ENCODE data around the gene CTTNBP2.

Gene CTTNBP2

DNA sequence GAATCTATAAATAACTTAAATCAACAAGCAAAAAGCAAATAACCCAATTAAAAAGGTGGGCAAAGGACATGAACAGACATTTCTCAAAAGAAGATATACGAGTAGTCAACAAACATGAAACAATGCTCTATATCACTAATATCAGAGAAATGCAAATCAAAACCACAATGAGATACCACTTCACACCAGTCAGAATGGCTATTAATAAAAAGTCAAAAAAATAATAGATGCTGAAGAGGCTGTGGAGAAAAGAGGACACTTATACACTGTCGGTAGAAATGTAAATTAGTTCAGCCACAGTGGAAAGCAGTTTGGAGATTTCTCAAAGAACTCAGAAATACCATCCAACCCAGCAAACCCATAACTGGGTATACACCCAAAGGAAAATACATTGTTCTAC, 70.6 kb downstream of the CTTNBP2 start:
- no peak for DNase-seq
- TF ChIP-seq GATA1 (IDR thresholded peaks at IDR 0.05; ENCODE audit: low read depth, low read length) (no peak), POLR2A (IDR thresholded peaks at IDR 0.05; ENCODE audit: low read length) (no peak)

DNA sequence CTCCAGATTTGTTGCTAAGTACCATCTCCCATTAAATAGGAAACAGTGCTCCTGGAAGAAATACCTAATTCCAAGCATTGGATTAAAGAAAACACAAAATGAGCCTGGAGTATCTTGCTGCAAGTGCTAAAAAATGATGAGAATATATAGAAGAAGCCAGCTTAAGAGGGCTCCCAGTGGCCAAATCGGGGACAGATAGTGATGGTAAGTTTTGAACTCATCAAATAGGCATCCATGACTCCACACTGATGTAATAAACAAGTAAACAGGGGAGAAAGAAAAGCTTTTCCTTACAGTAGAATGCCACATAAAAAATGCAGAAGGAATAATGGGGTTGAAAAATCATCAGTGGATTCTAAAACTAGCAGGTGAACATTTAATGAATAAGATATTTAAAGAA, 72.4 kb downstream of the CTTNBP2 start:
- no peak for DNase-seq
- no peak for TF ChIP-seq GATA1 (IDR thresholded peaks at IDR 0.05; ENCODE audit: low read depth, low read length)
- TF ChIP-seq POLR2A (IDR thresholded peaks at IDR 0.05; ENCODE audit: low read length) = no peak

DNA sequence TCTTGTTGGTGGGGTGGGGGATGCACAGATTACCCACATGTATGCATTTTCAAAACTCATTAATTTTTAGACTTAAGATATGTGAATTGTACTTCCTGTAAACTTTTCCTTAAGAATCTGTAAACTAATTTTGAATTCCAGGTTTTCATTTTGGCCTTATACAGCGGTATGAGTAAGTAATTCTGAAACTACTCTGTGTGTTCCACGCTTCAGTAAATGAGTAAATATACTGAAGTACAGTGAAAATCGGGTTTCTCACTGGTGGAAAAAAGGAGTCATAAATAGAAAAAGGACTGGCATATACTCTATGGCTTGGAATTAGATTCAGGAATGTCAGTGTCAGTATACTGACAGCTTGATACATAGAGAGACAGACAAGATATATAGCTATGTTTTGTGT, 72.8 kb downstream of the CTTNBP2 start:
- no peak for DNase-seq
- TF ChIP-seq GATA1 (IDR thresholded peaks at IDR 0.05; ENCODE audit: low read depth, low read length) = no peak
- no peak for TF ChIP-seq POLR2A (IDR thresholded peaks at IDR 0.05; ENCODE audit: low read length)

DNA sequence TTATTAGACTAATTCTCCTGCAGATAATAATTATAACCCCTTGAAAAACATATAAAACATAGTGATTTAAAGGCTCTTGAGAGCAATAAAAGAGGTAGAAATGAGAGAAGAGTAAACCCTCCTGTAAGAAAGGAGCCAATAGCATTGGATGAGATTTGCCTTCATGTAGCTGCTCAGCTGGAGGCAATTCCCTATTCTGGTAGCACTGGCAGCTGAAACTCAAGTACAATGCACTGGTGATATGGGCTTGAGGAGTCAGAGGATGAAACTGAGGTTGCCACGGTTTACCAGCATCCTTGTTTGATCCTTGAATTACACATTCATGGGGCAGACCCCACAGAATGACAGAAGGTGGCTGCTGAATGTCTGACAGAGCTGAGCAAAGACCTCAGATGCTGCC, 76.4 kb downstream of the CTTNBP2 start:
- TF ChIP-seq GATA1 (IDR thresholded peaks at IDR 0.05; ENCODE audit: low read depth, low read length) = no peak
- TF ChIP-seq POLR2A (IDR thresholded peaks at IDR 0.05; ENCODE audit: low read length) = no peak
- no peak for DNase-seq

DNA sequence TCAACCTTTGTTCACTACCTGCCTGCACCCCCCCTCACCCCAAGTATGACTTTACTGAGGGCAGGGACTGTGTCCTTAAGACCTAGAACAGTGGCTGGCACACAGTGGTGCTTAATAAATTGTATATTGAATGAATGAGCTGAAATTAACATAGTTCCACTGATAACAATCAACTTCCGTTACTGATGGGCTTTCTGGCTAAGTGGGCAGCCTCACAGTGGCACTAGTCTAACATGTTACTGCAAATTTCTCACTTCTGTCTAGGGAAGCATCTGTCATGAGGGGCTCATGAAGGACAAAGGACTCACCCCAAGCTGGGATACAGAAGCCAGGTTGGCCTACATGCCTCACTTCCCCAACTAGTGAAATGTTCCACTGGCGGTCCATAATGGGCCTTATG, 79.3 kb downstream of the CTTNBP2 start:
- TF ChIP-seq GATA1 (IDR thresholded peaks at IDR 0.05; ENCODE audit: low read depth, low read length) (no peak), POLR2A (IDR thresholded peaks at IDR 0.05; ENCODE audit: low read length) (no peak)

DNA sequence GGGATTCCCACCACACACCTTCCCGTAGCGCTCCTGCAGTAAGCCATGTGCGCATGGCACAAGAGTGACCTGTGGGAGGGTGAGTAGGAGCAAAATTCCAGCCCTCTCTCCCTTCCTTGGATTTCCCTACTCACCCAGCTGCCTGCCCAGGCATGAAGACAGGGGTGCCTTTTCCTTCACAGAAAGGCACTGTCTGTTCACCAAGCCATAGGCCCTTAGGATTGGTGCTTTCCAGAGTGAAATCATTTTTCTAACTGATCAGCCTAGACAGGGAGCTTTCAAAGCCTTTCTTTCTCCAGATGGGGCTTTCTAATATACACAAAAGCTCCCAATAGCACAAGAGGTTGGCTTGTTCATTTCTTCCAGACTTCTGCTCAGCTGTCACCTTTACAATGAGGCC, 79.7 kb downstream of the CTTNBP2 start:
- no peak for DNase-seq

More for the DNA sequence above, 79.3 kb downstream of the CTTNBP2 start:
- no peak for DNase-seq

DNA sequence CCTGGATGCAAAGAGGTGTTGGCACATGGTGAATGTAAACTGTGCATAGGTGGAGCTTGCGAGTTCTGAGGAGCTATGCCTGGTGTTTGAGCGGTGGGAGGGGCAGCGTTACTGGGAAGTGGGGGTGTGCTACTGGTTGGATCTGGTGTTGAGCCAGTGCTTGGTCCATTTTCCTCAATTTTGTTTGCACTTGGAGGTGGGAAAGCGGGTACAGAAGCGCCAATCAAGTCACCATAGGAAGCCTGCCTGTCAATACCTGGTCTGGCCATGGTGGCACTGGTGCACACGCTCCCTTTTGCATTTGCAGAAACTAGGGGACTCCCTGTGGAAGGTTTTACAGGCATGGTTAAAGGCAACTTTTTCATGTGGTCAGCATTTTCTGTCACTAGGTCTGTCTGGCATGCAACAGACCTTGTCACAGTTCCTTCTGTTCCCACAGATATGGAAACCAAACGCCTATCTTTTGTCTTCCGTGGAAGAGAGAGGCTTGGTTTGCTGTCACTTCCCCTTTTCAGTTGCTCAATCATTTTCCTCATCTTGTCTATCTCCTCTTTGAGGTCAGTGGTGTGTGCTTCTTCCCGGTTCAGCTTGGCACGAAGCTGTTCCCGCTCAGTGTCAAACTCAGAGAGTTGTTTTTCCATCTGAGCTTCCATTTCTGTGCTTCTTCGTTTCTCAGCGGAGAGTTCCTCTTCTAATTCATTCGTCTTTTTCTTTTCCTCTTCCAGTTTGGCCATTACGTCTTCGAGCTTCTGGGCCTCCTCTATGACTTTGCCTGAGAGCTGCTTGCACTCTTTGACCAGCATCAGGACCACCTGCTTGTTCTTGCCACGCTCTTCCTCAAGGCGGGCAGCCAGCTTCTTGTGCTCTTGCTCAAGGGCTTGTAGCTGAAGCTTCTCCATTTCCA, 81.1 kb downstream of the CTTNBP2 start:
- DNase-seq = peak; percentile 43 to 81
- TF ChIP-seq POLR2A (IDR thresholded peaks at IDR 0.05; ENCODE audit: low read length) (peak; percentile 29), GATA1 (IDR thresholded peaks at IDR 0.05; ENCODE audit: low read depth, low read length) (no peak)

More for the DNA sequence above, 79.7 kb downstream of the CTTNBP2 start:
- no peak for TF ChIP-seq GATA1 (IDR thresholded peaks at IDR 0.05; ENCODE audit: low read depth, low read length)
- no peak for TF ChIP-seq POLR2A (IDR thresholded peaks at IDR 0.05; ENCODE audit: low read length)

DNA sequence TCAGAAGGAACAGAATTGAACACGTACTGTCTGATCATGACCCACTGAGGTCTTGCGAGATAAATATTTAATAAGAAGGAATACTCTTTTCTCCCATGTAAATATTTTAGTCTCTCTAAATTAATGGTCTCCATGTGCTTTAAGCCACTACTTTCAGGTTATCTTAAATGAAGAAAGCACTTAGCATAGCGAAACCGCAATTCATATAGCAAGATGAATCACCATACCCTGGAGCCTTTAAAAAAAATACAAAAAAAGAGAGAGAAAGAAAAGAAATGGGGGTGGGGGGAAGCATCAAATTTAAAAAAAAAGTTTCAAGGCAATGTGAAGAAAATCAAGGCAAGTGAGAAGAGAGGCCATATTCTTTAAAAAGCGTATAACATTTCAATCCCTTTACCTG, 82.5 kb downstream of the CTTNBP2 start:
- no peak for TF ChIP-seq POLR2A (IDR thresholded peaks at IDR 0.05; ENCODE audit: low read length)
- no peak for TF ChIP-seq GATA1 (IDR thresholded peaks at IDR 0.05; ENCODE audit: low read depth, low read length)
- DNase-seq = no peak

DNA sequence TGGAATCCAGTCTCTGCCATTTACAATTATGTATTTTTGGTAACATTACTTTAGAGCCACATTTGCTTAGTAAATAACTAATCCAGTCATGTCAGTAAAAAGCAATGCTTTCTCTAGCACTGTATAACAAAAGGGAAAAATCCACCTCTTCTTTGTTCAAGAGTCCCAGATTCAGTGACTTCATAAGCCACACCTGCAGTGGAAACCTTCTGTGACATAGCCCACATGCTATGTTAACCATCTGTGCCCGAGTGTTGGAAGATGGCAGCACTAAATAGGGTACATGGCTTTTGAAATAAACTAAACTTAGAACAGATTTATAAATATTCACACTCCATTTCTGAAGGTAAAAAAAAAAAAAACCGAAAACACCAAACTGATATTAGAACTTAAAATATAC, 83.0 kb downstream of the CTTNBP2 start:
- no peak for DNase-seq
- TF ChIP-seq POLR2A (IDR thresholded peaks at IDR 0.05; ENCODE audit: low read length) = no peak
- TF ChIP-seq GATA1 (IDR thresholded peaks at IDR 0.05; ENCODE audit: low read depth, low read length) = no peak

DNA sequence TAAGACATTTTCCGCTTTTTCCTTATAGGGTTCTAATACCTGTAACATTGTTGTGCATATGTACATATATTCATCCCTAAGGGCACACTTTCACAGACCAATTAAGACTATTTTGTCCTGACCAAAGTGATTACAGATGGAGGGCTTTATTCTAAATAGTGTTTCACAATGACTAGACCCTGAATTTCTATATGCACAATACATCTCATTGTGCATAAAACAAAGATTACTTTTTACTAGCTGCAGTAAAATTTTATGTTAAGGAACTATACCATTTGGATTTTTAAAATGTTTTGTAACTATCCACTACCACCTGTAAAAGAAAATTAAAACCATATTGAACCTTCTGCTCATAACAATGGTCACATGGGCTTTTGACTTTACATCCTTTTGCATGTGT, 87.8 kb downstream of the CTTNBP2 start:
- TF ChIP-seq GATA1 (IDR thresholded peaks at IDR 0.05; ENCODE audit: low read depth, low read length) = no peak
- TF ChIP-seq POLR2A (IDR thresholded peaks at IDR 0.05; ENCODE audit: low read length) = no peak
- DNase-seq = no peak

DNA sequence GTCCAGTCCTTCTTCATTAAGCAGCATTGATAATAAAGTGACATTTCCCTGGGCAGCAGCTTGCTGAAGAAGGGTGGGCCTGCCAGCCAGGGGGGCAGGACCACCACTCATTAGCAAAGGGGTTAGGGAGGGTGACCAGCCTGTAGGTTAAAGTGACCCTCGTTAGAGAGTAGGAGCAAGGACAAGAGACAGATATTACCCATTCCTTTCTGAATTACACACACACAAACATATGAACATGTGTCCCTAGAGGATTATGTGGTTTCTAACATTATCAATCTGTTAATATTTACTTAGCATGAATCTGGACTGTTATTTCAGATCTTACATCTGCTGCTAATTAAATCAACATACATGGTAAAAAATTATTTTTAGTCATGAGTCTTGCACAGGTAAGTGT, 88.9 kb downstream of the CTTNBP2 start:
- DNase-seq = no peak
- TF ChIP-seq POLR2A (IDR thresholded peaks at IDR 0.05; ENCODE audit: low read length) = no peak

DNA sequence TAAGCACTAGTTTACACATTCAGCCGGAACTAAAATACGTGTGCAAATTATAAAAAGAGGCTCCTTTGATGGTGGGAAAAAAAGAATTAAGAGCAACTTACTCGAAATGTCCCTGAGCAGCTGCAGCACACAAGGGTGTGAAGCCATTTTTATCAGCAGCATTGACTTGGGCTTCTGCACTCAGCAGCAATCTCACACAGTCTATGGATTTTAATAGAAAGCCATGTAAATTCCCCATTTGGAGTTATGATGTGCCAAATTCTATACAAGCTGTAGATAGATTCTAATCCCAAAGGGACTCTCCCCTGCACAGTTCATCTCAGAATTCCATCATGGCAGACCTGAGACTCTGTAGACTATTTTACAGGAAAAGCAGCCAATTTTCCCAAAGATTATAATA, 90.5 kb downstream of the CTTNBP2 start:
- no peak for DNase-seq
- TF ChIP-seq POLR2A (IDR thresholded peaks at IDR 0.05; ENCODE audit: low read length) = no peak
- no peak for TF ChIP-seq GATA1 (IDR thresholded peaks at IDR 0.05; ENCODE audit: low read depth, low read length)

DNA sequence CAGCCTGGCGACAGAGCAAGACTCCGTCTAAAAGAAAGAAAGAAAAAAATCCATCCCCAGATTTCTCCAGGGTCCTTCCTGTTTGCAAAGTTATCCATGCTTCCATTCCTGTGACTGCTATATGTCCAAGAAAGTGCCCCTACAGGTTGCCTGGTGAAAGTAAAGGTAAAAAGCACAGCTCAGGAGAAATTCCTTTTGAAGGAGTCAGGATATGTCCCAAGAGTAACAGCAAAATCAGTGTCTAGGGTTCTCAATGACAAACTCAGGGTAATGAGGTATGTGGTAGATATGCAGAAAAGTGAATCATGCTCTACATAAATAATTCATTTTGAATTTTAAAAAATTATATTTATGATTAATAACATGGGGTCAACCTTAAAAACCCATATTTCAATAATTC, 91.5 kb downstream of the CTTNBP2 start:
- no peak for DNase-seq
- no peak for TF ChIP-seq GATA1 (IDR thresholded peaks at IDR 0.05; ENCODE audit: low read depth, low read length)
- TF ChIP-seq POLR2A (IDR thresholded peaks at IDR 0.05; ENCODE audit: low read length) = no peak

DNA sequence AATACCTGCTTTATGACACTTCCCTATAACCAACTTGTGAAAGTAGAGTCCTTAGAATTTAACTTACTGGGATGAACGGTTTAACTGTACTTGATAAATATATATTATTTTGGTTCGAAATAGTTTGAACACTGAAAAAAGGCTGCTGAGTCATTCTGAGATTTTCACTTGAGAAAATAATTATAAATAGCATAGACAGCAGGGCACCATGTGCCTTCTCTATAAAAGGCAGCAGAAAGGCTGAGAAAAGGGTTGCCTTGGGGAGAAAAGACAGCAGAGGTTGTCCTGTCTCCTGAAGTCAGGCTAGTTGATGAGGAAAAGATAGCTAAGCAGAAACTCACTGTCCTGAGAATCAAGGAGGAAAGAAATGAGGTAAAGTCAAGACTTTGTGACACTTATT, 92.4 kb downstream of the CTTNBP2 start:
- no peak for DNase-seq
- TF ChIP-seq POLR2A (IDR thresholded peaks at IDR 0.05; ENCODE audit: low read length) (no peak), GATA1 (IDR thresholded peaks at IDR 0.05; ENCODE audit: low read depth, low read length) (no peak)
